G401 (cell line): ENCODE data around the gene GPS2. TPM values are rescaled to one million over a fixed set of nuclear protein-coding genes. Genes with fewer than 3 reads are reported as not detected.

Experiments
- DNase-seq: peaks from one replicate; pipeline ENCODE4 v3.0.0-alpha.2; 2015; ENCODE audit warnings: low spot score
- in situ Hi-C: cut with HindIII; loops from 2 replicates; pipeline ENCODE4 v1.10.0; 2016; ENCODE audit warnings: low sequenced_read_pairs, mixed read lengths
- total RNA-seq: library from RNA; depleted of rRNA; stranded (reverse); fragments of >200 nt; shearing (Covaris generic); gene quantifications from 2 replicates; pipeline ENCODE4 v1.2.3, GENCODE V29; 2014; rRNA removed

The GPS2 gene
- total RNA-seq, 1 experiment from 2014 or later, result 109 TPM

GRCh38 chr17:7280519-7281073 lies 34.6 kb downstream of the GPS2 start:
- DNase-seq, result peak; percentile 85
- in situ Hi-C loops, result no loop called here

- in situ Hi-C loops, result no loop called here
- no peak for DNase-seq
These were observed 35.7 kb downstream of the GPS2 start for GRCh38 chr17:7279448-7279847.

GRCh38 chr17:7266784-7267183 lies 48.4 kb downstream of the GPS2 start:
- DNase-seq, result no peak
- in situ Hi-C loops, result no loop called here

- in situ Hi-C loops, result no loop called here
- DNase-seq, result no peak
These were observed 51.4 kb downstream of the GPS2 start for GRCh38 chr17:7263801-7264078.

GRCh38 chr17:7262935-7263800 lies 52.0 kb downstream of the GPS2 start:
- in situ Hi-C loops, result no loop called here
- no peak for DNase-seq

Other genes starting within 250 kb of the GPS2 start
- gene CLEC10A, start 235.1 kb downstream of the GPS2 start, total RNA-seq, result not detected in 2 replicates
- not detected in 2 replicates for gene ASGR2, start 200.5 kb downstream of the GPS2 start, total RNA-seq
- gene ASGR1, start 136.0 kb downstream of the GPS2 start, total RNA-seq, result 3.3 and 7.1 TPM in 2 replicates
- 15.5 and 18.8 TPM in 2 replicates for gene DLG4, start 95.5 kb downstream of the GPS2 start, total RNA-seq
- gene ACADVL, start 95.4 kb downstream of the GPS2 start, total RNA-seq, result 399 and 405 TPM in 2 replicates
- gene DVL2, start 80.8 kb downstream of the GPS2 start, total RNA-seq, result 89.9 and 99.0 TPM in 2 replicates
- gene PHF23, start 75.9 kb downstream of the GPS2 start, total RNA-seq, result 113 and 121 TPM in 2 replicates
- gene GABARAP, start 72.9 kb downstream of the GPS2 start, total RNA-seq, result 227 and 249 TPM in 2 replicates
- gene CTDNEP1, start 63.6 kb downstream of the GPS2 start, total RNA-seq, result 18.3 and 26.8 TPM in 2 replicates
- gene ELP5, start 63.1 kb downstream of the GPS2 start, total RNA-seq, result 74.1 and 95.6 TPM in 2 replicates
- gene CLDN7, start 52.9 kb downstream of the GPS2 start, total RNA-seq, result 0.17 and 3.5 TPM in 2 replicates
- gene SLC2A4, start 33.6 kb downstream of the GPS2 start, total RNA-seq, result 2.3 and 2.7 TPM in 2 replicates
- gene YBX2, start 20.7 kb downstream of the GPS2 start, total RNA-seq, result 20.5 and 20.9 TPM in 2 replicates
- 1,140 and 1,147 TPM in 2 replicates for gene EIF5A, start 7.7 kb downstream of the GPS2 start, total RNA-seq
- 21.4 and 50.0 TPM in 2 replicates for gene NEURL4, start 14.0 kb upstream of the GPS2 start, total RNA-seq
- gene ACAP1, start 21.2 kb upstream of the GPS2 start, total RNA-seq, result 0.61 TPM in 1 of 2 replicates, not detected in the other
- 12.0 and 14.3 TPM in 2 replicates for gene KCTD11, start 36.8 kb upstream of the GPS2 start, total RNA-seq
- gene TMEM95, start 39.8 kb upstream of the GPS2 start, total RNA-seq, result not detected in 2 replicates
- gene TNK1, start 65.7 kb upstream of the GPS2 start, total RNA-seq, result not detected in 2 replicates
- 7.9 and 8.3 TPM in 2 replicates for gene PLSCR3, start 79.2 kb upstream of the GPS2 start, total RNA-seq
- 200 and 369 TPM in 2 replicates for gene TMEM256, start 88.7 kb upstream of the GPS2 start, total RNA-seq
- 5.5 and 6.8 TPM in 2 replicates for gene NLGN2, start 92.5 kb upstream of the GPS2 start, total RNA-seq
- not detected in 2 replicates for gene SPEM1, start 105.0 kb upstream of the GPS2 start, total RNA-seq
- gene SPEM2, start 110.3 kb upstream of the GPS2 start, total RNA-seq, result not detected in 2 replicates
- not detected in 2 replicates for gene SPEM3, start 113.5 kb upstream of the GPS2 start, total RNA-seq
- 4.6 and 4.9 TPM in 2 replicates for gene TMEM102, start 120.1 kb upstream of the GPS2 start, total RNA-seq
- gene FGF11, start 124.2 kb upstream of the GPS2 start, total RNA-seq, result 20.4 and 24.2 TPM in 2 replicates
- gene CHRNB1, start 129.7 kb upstream of the GPS2 start, total RNA-seq, result 7.6 and 24.0 TPM in 2 replicates
- gene ZBTB4, start 164.3 kb upstream of the GPS2 start, total RNA-seq, result 4.1 and 4.4 TPM in 2 replicates
- gene SLC35G6, start 166.1 kb upstream of the GPS2 start, total RNA-seq, result not detected in 2 replicates
- gene POLR2A, start 169.0 kb upstream of the GPS2 start, total RNA-seq, result 52.7 and 52.8 TPM in 2 replicates
- not detected in 2 replicates for gene TNFSF12, start 233.7 kb upstream of the GPS2 start, total RNA-seq
- gene TNFSF13, start 243.4 kb upstream of the GPS2 start, total RNA-seq, result 1.5 TPM in 1 of 2 replicates, not detected in the other
- gene SENP3, start 246.6 kb upstream of the GPS2 start, total RNA-seq, result 157 and 182 TPM in 2 replicates